ENCODE data around the gene ATXN7L3.

Gene ATXN7L3

GRCh38 chr17:44235583-44235936 lies 35.9 kb upstream of the ATXN7L3 start (continued):
- TF ChIP-seq ZSCAN18 (tag by site-specific recombination; IDR thresholded peaks at IDR 0.05) (no peak), ZNF701 (tag by site-specific recombination; IDR thresholded peaks at IDR 0.05) (no peak), ZNF211 (tag by site-specific recombination; IDR thresholded peaks at IDR 0.05; ENCODE audit: low read depth) (no peak), ZBTB21 (tag by site-specific recombination; IDR thresholded peaks at IDR 0.05) (no peak), KLF7 (tag by site-specific recombination; IDR thresholded peaks at IDR 0.05; ENCODE audit: borderline replicate concordance) (no peak), GLI4 (tag by site-specific recombination; IDR thresholded peaks at IDR 0.05) (no peak), ZFP41 (tag by site-specific recombination; IDR thresholded peaks at IDR 0.05; ENCODE audit: borderline replicate concordance) (no peak), ZNF501 (tag by site-specific recombination; IDR thresholded peaks at IDR 0.05) (no peak), ZNF629 (tag by site-specific recombination; IDR thresholded peaks at IDR 0.05) (no peak), ZNF138 (tag by site-specific recombination; IDR thresholded peaks at IDR 0.05; ENCODE audit: borderline replicate concordance) (no peak), HOXA7 (CRISPR knock-in tag; IDR thresholded peaks at IDR 0.05; ENCODE audit: borderline replicate concordance) (no peak)

- Histone ChIP-seq H3K4me1 (ENCODE audit: control insufficient read depth, insufficient read depth, low read length) (peaks cover 10% of the 10 kb centered on the region), H3K4me3 (ENCODE audit: low read depth, low read length) (no peak overlapping the region), H3K27ac (ENCODE audit: extremely low read depth, low read depth, low read length) (no peak overlapping the region), H3K9me3 (ENCODE audit: control insufficient read depth, insufficient read depth, low read depth, low read length) (no peaks in the 10 kb centered on the region), H3K36me3 (ENCODE audit: control insufficient read depth in 2 of 2, insufficient read depth in 1 of 2, low read length in 2 of 2) (no peaks in the 10 kb centered on the region)
- POLR2A ChIA-PET: no interaction called here
- CTCF ChIA-PET: no interaction called here
- no peak for TF ChIP-seq GLI2 (tag by site-specific recombination; IDR thresholded peaks at IDR 0.05; ENCODE audit: borderline replicate concordance, low read depth)
- peak; percentile 63 for TF ChIP-seq ZFHX2 (tag by site-specific recombination; conservative IDR thresholded peaks at IDR 0.05)
- no peak for TF ChIP-seq ZNF677 (tag by site-specific recombination; IDR thresholded peaks at IDR 0.05)
- TF ChIP-seq PATZ1 (tag by site-specific recombination; IDR thresholded peaks at IDR 0.05): no peak
- no peak for TF ChIP-seq ZNF404 (tag by site-specific recombination; IDR thresholded peaks at IDR 0.05)
- no peak for TF ChIP-seq ZNF280D (tag by site-specific recombination; IDR thresholded peaks at IDR 0.05)
- TF ChIP-seq ZSCAN18 (tag by site-specific recombination; IDR thresholded peaks at IDR 0.05): no peak
- TF ChIP-seq, protein P1, sequence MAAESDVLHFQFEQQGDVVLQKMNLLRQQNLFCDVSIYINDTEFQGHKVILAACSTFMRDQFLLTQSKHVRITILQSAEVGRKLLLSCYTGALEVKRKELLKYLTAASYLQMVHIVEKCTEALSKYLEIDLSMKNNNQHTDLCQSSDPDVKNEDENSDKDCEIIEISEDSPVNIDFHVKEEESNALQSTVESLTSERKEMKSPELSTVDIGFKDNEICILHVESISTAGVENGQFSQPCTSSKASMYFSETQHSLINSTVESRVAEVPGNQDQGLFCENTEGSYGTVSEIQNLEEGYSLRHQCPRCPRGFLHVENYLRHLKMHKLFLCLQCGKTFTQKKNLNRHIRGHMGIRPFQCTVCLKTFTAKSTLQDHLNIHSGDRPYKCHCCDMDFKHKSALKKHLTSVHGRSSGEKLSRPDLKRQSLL (tag by site-specific recombination; IDR thresholded peaks at IDR 0.05): 0 out of 2 replicates have a peak, but pooled peaks have one; percentile 35
- no peak for TF ChIP-seq ZNF791 (tag by site-specific recombination; IDR thresholded peaks at IDR 0.05)
- no peak for TF ChIP-seq ZXDB (tag by site-specific recombination; IDR thresholded peaks at IDR 0.05)
- peak; percentile 60 for TF ChIP-seq EGR2 (tag by site-specific recombination; IDR thresholded peaks at IDR 0.05; ENCODE audit: low read depth)
- no peak for TF ChIP-seq ZNF10 (tag by site-specific recombination; IDR thresholded peaks at IDR 0.05)
- TF ChIP-seq ZNF341 (tag by site-specific recombination; IDR thresholded peaks at IDR 0.05; ENCODE audit: low read depth): no peak
- no peak for TF ChIP-seq ZNF112 (tag by site-specific recombination; IDR thresholded peaks at IDR 0.05)
- TF ChIP-seq ZIC2 (tag by site-specific recombination; IDR thresholded peaks at IDR 0.05): no peak
- peak; percentile 63 for TF ChIP-seq GLIS1 (tag by site-specific recombination; IDR thresholded peaks at IDR 0.05)
- TF ChIP-seq, protein P2, sequence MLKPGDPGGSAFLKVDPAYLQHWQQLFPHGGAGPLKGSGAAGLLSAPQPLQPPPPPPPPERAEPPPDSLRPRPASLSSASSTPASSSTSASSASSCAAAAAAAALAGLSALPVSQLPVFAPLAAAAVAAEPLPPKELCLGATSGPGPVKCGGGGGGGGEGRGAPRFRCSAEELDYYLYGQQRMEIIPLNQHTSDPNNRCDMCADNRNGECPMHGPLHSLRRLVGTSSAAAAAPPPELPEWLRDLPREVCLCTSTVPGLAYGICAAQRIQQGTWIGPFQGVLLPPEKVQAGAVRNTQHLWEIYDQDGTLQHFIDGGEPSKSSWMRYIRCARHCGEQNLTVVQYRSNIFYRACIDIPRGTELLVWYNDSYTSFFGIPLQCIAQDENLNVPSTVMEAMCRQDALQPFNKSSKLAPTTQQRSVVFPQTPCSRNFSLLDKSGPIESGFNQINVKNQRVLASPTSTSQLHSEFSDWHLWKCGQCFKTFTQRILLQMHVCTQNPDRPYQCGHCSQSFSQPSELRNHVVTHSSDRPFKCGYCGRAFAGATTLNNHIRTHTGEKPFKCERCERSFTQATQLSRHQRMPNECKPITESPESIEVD (tag by site-specific recombination; IDR thresholded peaks at IDR 0.05): 0 out of 2 replicates have a peak, but pooled peaks have one; percentile 9
- no peak for TF ChIP-seq ZNF37A (tag by site-specific recombination; IDR thresholded peaks at IDR 0.05)
Measured at GRCh38 chr17:44233582-44233981, 33.9 kb upstream of the ATXN7L3 start.
